Measurements from ENCODE around the gene EVA1C. TPM values are rescaled to one million over a fixed set of nuclear protein-coding genes. Genes with fewer than 3 reads are reported as not detected.
"Not testable (repeated sequence)": the region's sequence is repeated elsewhere in the genome, so short reads cannot be mapped to it uniquely, and the experiment has no call there.

The EVA1C gene
- total RNA-seq, 2 donors from 2014 or later, result 45.7 to 48.6 TPM

DNA sequence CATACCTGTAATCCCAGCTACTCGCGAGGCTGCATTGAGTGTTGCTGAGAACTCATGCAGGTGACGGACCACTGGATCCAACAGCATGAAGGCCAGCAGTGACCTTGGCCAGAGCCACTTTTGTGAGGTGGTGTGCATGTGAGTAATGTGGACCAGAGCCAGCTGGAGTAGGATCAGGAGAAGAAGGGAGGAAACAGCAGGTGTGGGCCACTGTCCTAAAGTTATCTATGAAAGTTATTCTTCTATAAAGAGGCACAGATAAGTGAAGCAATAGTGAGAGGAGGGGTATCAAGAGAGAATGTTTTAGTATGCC, 125.0 kb downstream of the EVA1C start:
- H3K36me3 ChIP-seq, result no peaks in the 10 kb centered on the region
- DNase-seq (ENCODE audit: low spot score), result no peak
- intact Hi-C loops (cut with DNase I), result no loop called here

DNA sequence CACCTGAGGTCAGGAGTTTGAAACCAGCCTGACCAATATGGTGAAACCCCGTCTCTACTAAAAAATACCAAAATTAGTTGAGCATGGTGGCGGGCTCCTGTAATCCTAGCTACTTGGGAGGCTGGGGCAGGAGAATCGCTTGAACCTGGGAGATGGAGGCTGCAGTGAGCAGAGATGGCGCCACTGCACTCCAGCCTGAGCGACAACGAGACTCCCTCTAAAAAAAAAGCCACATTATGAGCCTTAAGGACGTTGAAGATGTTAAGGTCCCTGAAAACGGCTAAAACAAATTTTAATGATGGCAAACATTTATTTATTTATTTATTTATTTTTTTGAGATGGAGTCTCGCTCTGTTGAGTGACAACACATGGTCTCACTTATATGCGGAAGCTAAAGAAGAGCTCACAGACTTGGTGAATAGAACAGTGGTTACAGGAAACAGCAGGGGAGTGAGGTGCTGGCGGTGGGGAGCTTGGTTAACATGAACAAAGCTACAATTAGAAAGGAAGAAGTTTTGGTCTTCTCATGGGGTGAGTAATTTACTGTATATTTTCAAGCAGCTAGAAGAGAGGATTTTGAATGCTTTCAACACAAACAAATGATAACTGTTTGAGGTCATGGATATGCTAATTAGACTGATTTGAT, 125.8 kb downstream of the EVA1C start:
- TF ChIP-seq POLR2A (IDR thresholded peaks at IDR 0.05) (no peak), POLR2AphosphoS5 (IDR thresholded peaks at IDR 0.05) (no peak)
- TF ChIP-seq, protein P1, sequence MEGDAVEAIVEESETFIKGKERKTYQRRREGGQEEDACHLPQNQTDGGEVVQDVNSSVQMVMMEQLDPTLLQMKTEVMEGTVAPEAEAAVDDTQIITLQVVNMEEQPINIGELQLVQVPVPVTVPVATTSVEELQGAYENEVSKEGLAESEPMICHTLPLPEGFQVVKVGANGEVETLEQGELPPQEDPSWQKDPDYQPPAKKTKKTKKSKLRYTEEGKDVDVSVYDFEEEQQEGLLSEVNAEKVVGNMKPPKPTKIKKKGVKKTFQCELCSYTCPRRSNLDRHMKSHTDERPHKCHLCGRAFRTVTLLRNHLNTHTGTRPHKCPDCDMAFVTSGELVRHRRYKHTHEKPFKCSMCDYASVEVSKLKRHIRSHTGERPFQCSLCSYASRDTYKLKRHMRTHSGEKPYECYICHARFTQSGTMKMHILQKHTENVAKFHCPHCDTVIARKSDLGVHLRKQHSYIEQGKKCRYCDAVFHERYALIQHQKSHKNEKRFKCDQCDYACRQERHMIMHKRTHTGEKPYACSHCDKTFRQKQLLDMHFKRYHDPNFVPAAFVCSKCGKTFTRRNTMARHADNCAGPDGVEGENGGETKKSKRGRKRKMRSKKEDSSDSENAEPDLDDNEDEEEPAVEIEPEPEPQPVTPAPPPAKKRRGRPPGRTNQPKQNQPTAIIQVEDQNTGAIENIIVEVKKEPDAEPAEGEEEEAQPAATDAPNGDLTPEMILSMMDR (IDR thresholded peaks at IDR 0.05), result no peak
- Histone ChIP-seq H3K36me3 (no peaks in the 10 kb centered on the region), H3K9me3 (no peaks in the 10 kb centered on the region), H3K4me3 (no peak overlapping the region), H3K27me3 (replicated peaks; ENCODE audit: insufficient read depth) (no peaks in the 10 kb centered on the region), H3K4me1 (replicated peaks) (no peaks in the 10 kb centered on the region), H3K27ac (no peak overlapping the region)
- intact Hi-C loops (cut with DNase I), result no loop called here
- 83% methylated on average over 11 of the region's 11 CpGs for WGBS
- no peak for DNase-seq (ENCODE audit: low spot score)

More for the DNA sequence above, 125.0 kb downstream of the EVA1C start:
- H3K4me1 ChIP-seq (replicated peaks), result no peaks in the 10 kb centered on the region
- TF ChIP-seq POLR2A (IDR thresholded peaks at IDR 0.05) (no peak), POLR2AphosphoS5 (IDR thresholded peaks at IDR 0.05) (no peak)
- TF ChIP-seq, protein P1 (IDR thresholded peaks at IDR 0.05), result no peak
- H3K27me3 ChIP-seq (replicated peaks; ENCODE audit: insufficient read depth), result no peaks in the 10 kb centered on the region
- 98% methylated on average over 3 of the region's 3 CpGs for WGBS
- no peak overlapping the region for H3K4me3 ChIP-seq
- no peak overlapping the region for H3K27ac ChIP-seq
- H3K9me3 ChIP-seq, result no peaks in the 10 kb centered on the region

DNA sequence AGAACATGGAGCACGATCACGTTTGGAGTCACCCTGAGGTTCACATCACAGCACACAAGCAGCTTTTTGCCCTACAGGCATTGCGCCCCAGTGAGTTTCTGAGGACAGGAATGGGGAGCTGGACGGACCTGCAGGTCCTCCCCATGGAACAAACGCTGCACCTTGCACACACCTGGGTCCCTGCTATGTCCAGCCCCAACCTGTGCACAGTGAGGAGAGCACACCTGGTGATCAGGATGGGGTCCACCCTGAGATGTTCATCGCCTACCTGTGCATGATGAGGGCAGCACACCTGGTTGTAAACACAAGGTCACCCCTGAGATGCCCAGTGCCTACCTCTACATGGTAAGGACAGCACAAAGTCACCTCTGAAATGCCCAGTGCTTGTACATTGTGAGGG, 126.9 kb downstream of the EVA1C start:
- Histone ChIP-seq H3K4me3 (no peak overlapping the region), H3K4me1 (replicated peaks) (no peaks in the 10 kb centered on the region), H3K27me3 (replicated peaks; ENCODE audit: insufficient read depth) (no peaks in the 10 kb centered on the region), H3K36me3 (no peaks in the 10 kb centered on the region), H3K9me3 (no peaks in the 10 kb centered on the region), H3K27ac (no peak overlapping the region)
- no peak for TF ChIP-seq POLR2AphosphoS5 (IDR thresholded peaks at IDR 0.05)
- TF ChIP-seq, protein P1 (IDR thresholded peaks at IDR 0.05), result no peak
- no peak for TF ChIP-seq POLR2A (IDR thresholded peaks at IDR 0.05)
- 84% methylated on average over 6 of the region's 6 CpGs for WGBS
- intact Hi-C loops (cut with DNase I), result no loop called here
- no peak for DNase-seq (ENCODE audit: low spot score)

DNA sequence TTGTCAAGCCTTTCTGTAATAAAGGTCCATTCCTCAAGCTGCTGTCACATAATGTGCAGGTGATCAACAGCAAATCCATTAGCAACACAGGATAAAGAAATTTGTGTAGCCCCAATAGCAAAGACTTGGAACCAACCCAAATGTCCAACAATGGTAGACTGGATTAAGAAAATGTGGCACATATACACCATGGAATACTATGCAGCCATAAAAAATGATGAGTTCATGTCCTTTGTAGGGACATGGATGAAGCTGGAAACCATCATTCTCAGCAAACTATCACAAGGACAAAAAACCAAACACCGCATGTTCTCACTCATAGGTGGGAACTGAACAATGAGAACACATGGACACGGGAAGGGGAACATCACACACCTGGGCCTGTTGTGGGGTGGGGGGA, 130.6 kb downstream of the EVA1C start:
- H3K36me3 ChIP-seq; H3K27ac ChIP-seq; H3K9me3 ChIP-seq; H3K27me3 ChIP-seq (replicated peaks; ENCODE audit: insufficient read depth); H3K4me3 ChIP-seq; intact Hi-C loops (cut with DNase I); DNase-seq (ENCODE audit: low spot score); H3K4me1 ChIP-seq (replicated peaks): not testable (repeated sequence)
- WGBS, result 95% methylated on average over 2 of the region's 2 CpGs

DNA sequence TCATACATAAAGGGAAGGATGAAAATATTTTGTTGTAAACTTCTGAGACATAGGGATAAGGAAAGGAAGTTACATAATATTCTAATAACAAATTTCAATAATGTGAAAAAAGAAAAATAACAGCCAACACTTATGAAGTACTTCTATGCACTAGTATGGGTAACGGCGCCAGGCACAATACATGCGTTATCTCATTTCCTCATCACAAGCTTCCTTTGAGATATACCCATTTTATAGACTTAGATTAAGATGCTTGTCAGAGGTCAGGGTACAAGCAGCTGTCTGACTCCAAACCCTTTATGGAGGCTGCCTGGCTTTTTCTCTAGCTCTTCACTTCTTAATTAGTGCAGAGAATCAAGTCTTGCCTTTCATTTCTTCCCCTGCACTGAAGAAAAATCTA, 131.5 kb downstream of the EVA1C start:
- no peak overlapping the region for H3K4me3 ChIP-seq
- no peaks in the 10 kb centered on the region for H3K36me3 ChIP-seq
- H3K27me3 ChIP-seq (replicated peaks; ENCODE audit: insufficient read depth), result no peaks in the 10 kb centered on the region
- no peak overlapping the region for H3K27ac ChIP-seq
- no peaks in the 10 kb centered on the region for H3K4me1 ChIP-seq (replicated peaks)
- no peak for DNase-seq (ENCODE audit: low spot score)
- TF ChIP-seq POLR2AphosphoS5 (IDR thresholded peaks at IDR 0.05), result no peak
- TF ChIP-seq POLR2A (IDR thresholded peaks at IDR 0.05), result no peak
- intact Hi-C loops (cut with DNase I), result no loop called here
- WGBS, result 81% methylated on average over 3 of the region's 3 CpGs
- H3K9me3 ChIP-seq, result no peaks in the 10 kb centered on the region

DNA sequence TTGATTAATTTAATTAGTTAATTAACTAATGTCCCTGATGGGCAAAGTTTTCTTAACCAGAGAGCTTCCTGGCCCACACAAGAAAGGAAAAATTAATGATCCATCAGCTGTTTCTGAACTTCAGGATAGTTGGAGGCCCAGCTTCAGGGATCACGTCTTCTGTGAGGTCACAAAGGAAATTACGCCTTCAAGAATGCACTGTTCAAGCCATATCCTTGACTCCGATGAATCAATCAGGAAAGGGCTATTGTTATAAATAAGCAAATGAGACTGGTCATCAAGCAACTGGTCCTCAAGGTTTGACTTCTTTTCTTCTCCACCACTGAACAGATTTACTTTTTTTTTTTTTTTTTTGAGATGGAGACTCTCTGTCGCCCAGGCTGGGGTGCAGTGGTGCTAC, 132.2 kb downstream of the EVA1C start:
- WGBS, result 95% methylated on average over 4 of the region's 4 CpGs
- H3K27ac ChIP-seq, result no peak overlapping the region
- no peaks in the 10 kb centered on the region for H3K36me3 ChIP-seq
- TF ChIP-seq, protein P1 (IDR thresholded peaks at IDR 0.05), result no peak
- TF ChIP-seq POLR2A (IDR thresholded peaks at IDR 0.05) (no peak), POLR2AphosphoS5 (IDR thresholded peaks at IDR 0.05) (no peak)
- no peak for DNase-seq (ENCODE audit: low spot score)
- H3K9me3 ChIP-seq, result no peaks in the 10 kb centered on the region
- no peak overlapping the region for H3K4me3 ChIP-seq
- H3K27me3 ChIP-seq (replicated peaks; ENCODE audit: insufficient read depth), result no peaks in the 10 kb centered on the region
- intact Hi-C loops (cut with DNase I), result no loop called here
- H3K4me1 ChIP-seq (replicated peaks), result no peaks in the 10 kb centered on the region
